ENCODE results near the gene BHLHE41. TPM values are rescaled to one million over a fixed set of nuclear protein-coding genes. Genes with fewer than 3 reads are reported as not detected.

BHLHE41 gene
- total and polyA plus RNA-seq, 10 donors: 7.2 to 46.9 (median 24.4) TPM

- DNase-seq: no peak
- no peaks in the 10 kb centered on the region for H3K36me3 ChIP-seq
- H3K9me3 ChIP-seq: no peaks in the 10 kb centered on the region
- intact Hi-C loops (cut with DNase I; ENCODE audit: low total_unique reads): no loop called here
- no peak overlapping the region for H3K4me3 ChIP-seq
- no peaks in the 10 kb centered on the region for H3K27me3 ChIP-seq (replicated peaks in 1 of 7)
- H3K4me1 ChIP-seq: peaks cover 0 to 51% (median 18%) of the 10 kb centered on the region in 6 donors
- WGBS, 5 donors: 48 to 54% (median 53%) methylated on average over 3 of the region's 3 CpGs
- peak overlapping the region in 7 of 8 donors; percentile 1 to 87 (median 76) for H3K27ac ChIP-seq
- TF ChIP-seq POLR2A (IDR thresholded peaks at IDR 0.05) (no peak), POLR2AphosphoS5 (IDR thresholded peaks at IDR 0.05) (no peak), CTCF (IDR thresholded peaks at IDR 0.05 in 8 of 11, conservative IDR thresholded peaks at IDR 0.05 in 3 of 11) (no peak)
Measured at GRCh38 chr12:26157001-26157400, 32.2 kb upstream of the BHLHE41 start.

GRCh38 chr12:26156201-26156871 is 31.5 kb upstream of the BHLHE41 start:
- no peak for DNase-seq
- H3K36me3 ChIP-seq: no peaks in the 10 kb centered on the region
- intact Hi-C loops (cut with DNase I; ENCODE audit: low total_unique reads): no loop called here
- no peak for TF ChIP-seq CTCF (IDR thresholded peaks at IDR 0.05 in 8 of 11, conservative IDR thresholded peaks at IDR 0.05 in 3 of 11)
- TF ChIP-seq POLR2AphosphoS5 (IDR thresholded peaks at IDR 0.05): peak in 1 of 3 donors; percentile 69
- TF ChIP-seq POLR2A (IDR thresholded peaks at IDR 0.05): peak in 1 of 3 donors; percentile 10
- H3K4me3 ChIP-seq: peak overlapping the region in 1 of 8 donors; percentile 18
- H3K27ac ChIP-seq: peak overlapping the region; percentile 30 to 87 (median 72)
- H3K4me1 ChIP-seq: peaks cover 0 to 51% (median 18%) of the 10 kb centered on the region in 6 donors
- H3K9me3 ChIP-seq: no peaks in the 10 kb centered on the region
- H3K27me3 ChIP-seq (replicated peaks in 1 of 7): no peaks in the 10 kb centered on the region
- 55 to 67% (median 58%) methylated on average over 17 of the region's 17 CpGs for WGBS, 5 donors

GRCh38 chr12:26153421-26154154 is 28.8 kb upstream of the BHLHE41 start:
- Histone ChIP-seq H3K4me1 (peaks cover 0 to 49% (median 19%) of the 10 kb centered on the region in 6 donors), H3K27ac (peak overlapping the region in 3 of 8 donors; percentile 76 to 87 (median 83)), H3K9me3 (no peaks in the 10 kb centered on the region), H3K4me3 (no peak overlapping the region), H3K36me3 (no peaks in the 10 kb centered on the region), H3K27me3 (replicated peaks in 1 of 7) (no peaks in the 10 kb centered on the region)
- 61 to 78% (median 65%) methylated on average over 5 of the region's 5 CpGs for WGBS, 5 donors
- TF ChIP-seq CTCF (IDR thresholded peaks at IDR 0.05 in 8 of 11, conservative IDR thresholded peaks at IDR 0.05 in 3 of 11) (no peak), POLR2AphosphoS5 (IDR thresholded peaks at IDR 0.05) (peak in 1 of 3 donors; percentile 14), POLR2A (IDR thresholded peaks at IDR 0.05) (no peak)
- intact Hi-C loops (cut with DNase I; ENCODE audit: low total_unique reads): no loop called here
- DNase-seq: no peak

- intact Hi-C loops (cut with DNase I; ENCODE audit: low total_unique reads): no loop called here
- H3K36me3 ChIP-seq: no peaks in the 10 kb centered on the region
- DNase-seq: no peak
- WGBS, 5 donors: 77 to 85% (median 81%) methylated on average over 2 of the region's 2 CpGs
- TF ChIP-seq POLR2AphosphoS5 (IDR thresholded peaks at IDR 0.05) (no peak), POLR2A (IDR thresholded peaks at IDR 0.05) (no peak), CTCF (IDR thresholded peaks at IDR 0.05 in 8 of 11, conservative IDR thresholded peaks at IDR 0.05 in 3 of 11) (no peak)
- no peaks in the 10 kb centered on the region for H3K9me3 ChIP-seq
- no peaks in the 10 kb centered on the region for H3K27me3 ChIP-seq (replicated peaks in 1 of 7)
- H3K4me1 ChIP-seq: peaks cover 0 to 39% (median 15%) of the 10 kb centered on the region in 6 donors
- H3K4me3 ChIP-seq: no peak overlapping the region
- no peak overlapping the region for H3K27ac ChIP-seq
Measured at GRCh38 chr12:26152507-26153102, 27.8 kb upstream of the BHLHE41 start.

All from spleen (tissue), 11 donors.